ENCODE data around the gene TVP23C. TPM values are rescaled to one million over a fixed set of nuclear protein-coding genes. Genes with fewer than 3 reads are reported as not detected.

The TVP23C gene
- total and polyA plus RNA-seq, 2 experiments from 2014 or later = 10.4 to 31.7 TPM

- Histone ChIP-seq H4K20me1 (replicated peaks; ENCODE audit: insufficient read depth) (no peaks in the 10 kb centered on the region), H3K27ac (ENCODE audit: low read depth) (no peak overlapping the region), H3K9me2 (ENCODE audit: insufficient read depth) (no peaks in the 10 kb centered on the region), H3K4me1 (ENCODE audit: insufficient read depth) (no peaks in the 10 kb centered on the region), H2AFZ (no peak overlapping the region), H3K79me2 (replicated peaks; ENCODE audit: insufficient read depth) (no peaks in the 10 kb centered on the region), H3K36me3 (ENCODE audit: insufficient read depth) (no peaks in the 10 kb centered on the region), H3K4me2 (no peak overlapping the region), H3K4me3 (no peak overlapping the region), H3F3A (replicated peaks; ENCODE audit: low read depth) (no peaks in the 10 kb centered on the region), H3K27me3 (ENCODE audit: insufficient read depth) (no peaks in the 10 kb centered on the region)
- Mint-ChIP-seq H3K36me3 (ENCODE audit: low read depth) (peaks cover 19% of the 10 kb centered on the region), H3K4me1 (no peaks in the 10 kb centered on the region), H3K27me3 (ENCODE audit: insufficient read depth, low read depth, poor library complexity) (no peaks in the 10 kb centered on the region), H3K4me3 (no peak overlapping the region), H3K27ac (no peak overlapping the region), H3K9me3 (peaks cover 8% of the 10 kb centered on the region; the same call in 2 of the 3 replicates)
- DNase-seq (ENCODE audit: low spot score) (no peak), ATAC-seq (no peak)
- TF ChIP-seq ZNF331 (CRISPR knock-in tag; IDR thresholded peaks at IDR 0.05; ENCODE audit: low read depth) = no peak
- TF ChIP-seq ETS1 (IDR thresholded peaks at IDR 0.05) = no peak
- no peak for TF ChIP-seq CTCF (conservative IDR thresholded peaks at IDR 0.05; ENCODE audit: low read depth in 2 of 2)
- no peak for TF ChIP-seq POLR2AphosphoS5 (IDR thresholded peaks at IDR 0.05; ENCODE audit: low read depth)
- no peak for TF ChIP-seq CREB1 (CRISPR knock-in tag; IDR thresholded peaks at IDR 0.05; ENCODE audit: low read depth)
- no peak for TF ChIP-seq ZNF462 (CRISPR knock-in tag; IDR thresholded peaks at IDR 0.05)
- no peak for TF ChIP-seq NANOG (IDR thresholded peaks at IDR 0.05; ENCODE audit: borderline replicate concordance)
- TF ChIP-seq, protein P1, sequence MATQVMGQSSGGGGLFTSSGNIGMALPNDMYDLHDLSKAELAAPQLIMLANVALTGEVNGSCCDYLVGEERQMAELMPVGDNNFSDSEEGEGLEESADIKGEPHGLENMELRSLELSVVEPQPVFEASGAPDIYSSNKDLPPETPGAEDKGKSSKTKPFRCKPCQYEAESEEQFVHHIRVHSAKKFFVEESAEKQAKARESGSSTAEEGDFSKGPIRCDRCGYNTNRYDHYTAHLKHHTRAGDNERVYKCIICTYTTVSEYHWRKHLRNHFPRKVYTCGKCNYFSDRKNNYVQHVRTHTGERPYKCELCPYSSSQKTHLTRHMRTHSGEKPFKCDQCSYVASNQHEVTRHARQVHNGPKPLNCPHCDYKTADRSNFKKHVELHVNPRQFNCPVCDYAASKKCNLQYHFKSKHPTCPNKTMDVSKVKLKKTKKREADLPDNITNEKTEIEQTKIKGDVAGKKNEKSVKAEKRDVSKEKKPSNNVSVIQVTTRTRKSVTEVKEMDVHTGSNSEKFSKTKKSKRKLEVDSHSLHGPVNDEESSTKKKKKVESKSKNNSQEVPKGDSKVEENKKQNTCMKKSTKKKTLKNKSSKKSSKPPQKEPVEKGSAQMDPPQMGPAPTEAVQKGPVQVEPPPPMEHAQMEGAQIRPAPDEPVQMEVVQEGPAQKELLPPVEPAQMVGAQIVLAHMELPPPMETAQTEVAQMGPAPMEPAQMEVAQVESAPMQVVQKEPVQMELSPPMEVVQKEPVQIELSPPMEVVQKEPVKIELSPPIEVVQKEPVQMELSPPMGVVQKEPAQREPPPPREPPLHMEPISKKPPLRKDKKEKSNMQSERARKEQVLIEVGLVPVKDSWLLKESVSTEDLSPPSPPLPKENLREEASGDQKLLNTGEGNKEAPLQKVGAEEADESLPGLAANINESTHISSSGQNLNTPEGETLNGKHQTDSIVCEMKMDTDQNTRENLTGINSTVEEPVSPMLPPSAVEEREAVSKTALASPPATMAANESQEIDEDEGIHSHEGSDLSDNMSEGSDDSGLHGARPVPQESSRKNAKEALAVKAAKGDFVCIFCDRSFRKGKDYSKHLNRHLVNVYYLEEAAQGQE (IDR thresholded peaks at IDR 0.05; ENCODE audit: unreplicated experiment) = no peak
- TF ChIP-seq ZNF114 (CRISPR knock-in tag; IDR thresholded peaks at IDR 0.05) = no peak
- no peak for TF ChIP-seq JUNB (IDR thresholded peaks at IDR 0.05; ENCODE audit: unreplicated experiment)
- no peak for TF ChIP-seq EZH2 (IDR thresholded peaks at IDR 0.05; ENCODE audit: low read depth, unreplicated experiment)
- TF ChIP-seq EZH2phosphoT487 (IDR thresholded peaks at IDR 0.05; ENCODE audit: unreplicated experiment) = no peak
- no peak for TF ChIP-seq STAT1 (IDR thresholded peaks at IDR 0.05; ENCODE audit: unreplicated experiment)
These were observed 110.5 kb downstream of the TVP23C start for GRCh38 chr17:15452746-15453145.
